Measurements from ENCODE around the gene GPER1.

Gene GPER1

GRCh38 chr7:1060315-1061072 lies 27.4 kb upstream of the GPER1 start:
- H3K27me3 ChIP-seq (replicated peaks; ENCODE audit: control insufficient read depth, insufficient read depth, low read length, poor library complexity, severe bottlenecking): no peaks in the 10 kb centered on the region
- no peak overlapping the region for H3K27ac ChIP-seq (ENCODE audit: insufficient read depth, low read length, poor library complexity, severe bottlenecking)
- H3K36me3 ChIP-seq (ENCODE audit: control insufficient read depth, insufficient read depth, low read length): peaks cover 5% of the 10 kb centered on the region
- H3K9me3 ChIP-seq (ENCODE audit: control insufficient read depth, low read length): no peaks in the 10 kb centered on the region
- DNase-seq: no peak
- H3K4me3 ChIP-seq (ENCODE audit: insufficient read depth, low read depth, low read length, poor library complexity, severe bottlenecking): no peak overlapping the region
- peaks cover 17% of the 10 kb centered on the region for H3K4me1 ChIP-seq (ENCODE audit: control insufficient read depth, insufficient read depth, low read length, poor library complexity, severe bottlenecking)

GRCh38 chr7:1061180-1061579 lies 26.7 kb upstream of the GPER1 start:
- Histone ChIP-seq H3K4me3 (ENCODE audit: insufficient read depth, low read depth, low read length, poor library complexity, severe bottlenecking) (no peak overlapping the region), H3K4me1 (ENCODE audit: control insufficient read depth, insufficient read depth, low read length, poor library complexity, severe bottlenecking) (peaks cover 18% of the 10 kb centered on the region), H3K36me3 (ENCODE audit: control insufficient read depth, insufficient read depth, low read length) (peaks cover 5% of the 10 kb centered on the region), H3K27me3 (replicated peaks; ENCODE audit: control insufficient read depth, insufficient read depth, low read length, poor library complexity, severe bottlenecking) (no peaks in the 10 kb centered on the region), H3K27ac (ENCODE audit: insufficient read depth, low read length, poor library complexity, severe bottlenecking) (no peak overlapping the region), H3K9me3 (ENCODE audit: control insufficient read depth, low read length) (no peaks in the 10 kb centered on the region)
- DNase-seq: no peak

GRCh38 chr7:1062296-1063294 lies 25.3 kb upstream of the GPER1 start:
- no peak for DNase-seq
- no peaks in the 10 kb centered on the region for H3K27me3 ChIP-seq (replicated peaks; ENCODE audit: control insufficient read depth, insufficient read depth, low read length, poor library complexity, severe bottlenecking)
- H3K4me1 ChIP-seq (ENCODE audit: control insufficient read depth, insufficient read depth, low read length, poor library complexity, severe bottlenecking): peaks cover 18% of the 10 kb centered on the region
- H3K9me3 ChIP-seq (ENCODE audit: control insufficient read depth, low read length): no peaks in the 10 kb centered on the region
- H3K4me3 ChIP-seq (ENCODE audit: insufficient read depth, low read depth, low read length, poor library complexity, severe bottlenecking): no peak overlapping the region
- H3K27ac ChIP-seq (ENCODE audit: insufficient read depth, low read length, poor library complexity, severe bottlenecking): no peak overlapping the region
- H3K36me3 ChIP-seq (ENCODE audit: control insufficient read depth, insufficient read depth, low read length): peaks cover 5% of the 10 kb centered on the region

GRCh38 chr7:1063361-1063760 lies 24.6 kb upstream of the GPER1 start:
- no peak overlapping the region for H3K4me3 ChIP-seq (ENCODE audit: insufficient read depth, low read depth, low read length, poor library complexity, severe bottlenecking)
- no peak overlapping the region for H3K27ac ChIP-seq (ENCODE audit: insufficient read depth, low read length, poor library complexity, severe bottlenecking)
- H3K9me3 ChIP-seq (ENCODE audit: control insufficient read depth, low read length): no peaks in the 10 kb centered on the region
- peaks cover 18% of the 10 kb centered on the region for H3K4me1 ChIP-seq (ENCODE audit: control insufficient read depth, insufficient read depth, low read length, poor library complexity, severe bottlenecking)
- DNase-seq: no peak
- peaks cover under 1% of the 10 kb centered on the region for H3K36me3 ChIP-seq (ENCODE audit: control insufficient read depth, insufficient read depth, low read length)
- no peaks in the 10 kb centered on the region for H3K27me3 ChIP-seq (replicated peaks; ENCODE audit: control insufficient read depth, insufficient read depth, low read length, poor library complexity, severe bottlenecking)

GRCh38 chr7:1064581-1064980 lies 23.3 kb upstream of the GPER1 start:
- H3K4me3 ChIP-seq (ENCODE audit: insufficient read depth, low read depth, low read length, poor library complexity, severe bottlenecking): no peak overlapping the region
- no peak for DNase-seq
- peaks cover 10% of the 10 kb centered on the region for H3K4me1 ChIP-seq (ENCODE audit: control insufficient read depth, insufficient read depth, low read length, poor library complexity, severe bottlenecking)
- no peaks in the 10 kb centered on the region for H3K27me3 ChIP-seq (replicated peaks; ENCODE audit: control insufficient read depth, insufficient read depth, low read length, poor library complexity, severe bottlenecking)
- H3K36me3 ChIP-seq (ENCODE audit: control insufficient read depth, insufficient read depth, low read length): no peaks in the 10 kb centered on the region
- H3K27ac ChIP-seq (ENCODE audit: insufficient read depth, low read length, poor library complexity, severe bottlenecking): no peak overlapping the region
- H3K9me3 ChIP-seq (ENCODE audit: control insufficient read depth, low read length): no peaks in the 10 kb centered on the region

GRCh38 chr7:1065263-1065584 lies 22.7 kb upstream of the GPER1 start:
- peak overlapping the region; percentile 22 for H3K4me3 ChIP-seq (ENCODE audit: insufficient read depth, low read depth, low read length, poor library complexity, severe bottlenecking)
- no peaks in the 10 kb centered on the region for H3K36me3 ChIP-seq (ENCODE audit: control insufficient read depth, insufficient read depth, low read length)
- no peaks in the 10 kb centered on the region for H3K9me3 ChIP-seq (ENCODE audit: control insufficient read depth, low read length)
- H3K27ac ChIP-seq (ENCODE audit: insufficient read depth, low read length, poor library complexity, severe bottlenecking): no peak overlapping the region
- H3K4me1 ChIP-seq (ENCODE audit: control insufficient read depth, insufficient read depth, low read length, poor library complexity, severe bottlenecking): peaks cover 10% of the 10 kb centered on the region
- no peaks in the 10 kb centered on the region for H3K27me3 ChIP-seq (replicated peaks; ENCODE audit: control insufficient read depth, insufficient read depth, low read length, poor library complexity, severe bottlenecking)
- no peak for DNase-seq

GRCh38 chr7:1065585-1066241 lies 22.2 kb upstream of the GPER1 start:
- no peaks in the 10 kb centered on the region for H3K9me3 ChIP-seq (ENCODE audit: control insufficient read depth, low read length)
- no peaks in the 10 kb centered on the region for H3K27me3 ChIP-seq (replicated peaks; ENCODE audit: control insufficient read depth, insufficient read depth, low read length, poor library complexity, severe bottlenecking)
- peak; percentile 67 to 78 (median 70) for DNase-seq
- H3K4me1 ChIP-seq (ENCODE audit: control insufficient read depth, insufficient read depth, low read length, poor library complexity, severe bottlenecking): peaks cover 10% of the 10 kb centered on the region
- no peaks in the 10 kb centered on the region for H3K36me3 ChIP-seq (ENCODE audit: control insufficient read depth, insufficient read depth, low read length)
- H3K27ac ChIP-seq (ENCODE audit: insufficient read depth, low read length, poor library complexity, severe bottlenecking): no peak overlapping the region
- H3K4me3 ChIP-seq (ENCODE audit: insufficient read depth, low read depth, low read length, poor library complexity, severe bottlenecking): peak overlapping the region; percentile 22

- H3K9me3 ChIP-seq (ENCODE audit: control insufficient read depth, low read length): no peaks in the 10 kb centered on the region
- no peak overlapping the region for H3K27ac ChIP-seq (ENCODE audit: insufficient read depth, low read length, poor library complexity, severe bottlenecking)
- H3K36me3 ChIP-seq (ENCODE audit: control insufficient read depth, insufficient read depth, low read length): no peaks in the 10 kb centered on the region
- H3K4me3 ChIP-seq (ENCODE audit: insufficient read depth, low read depth, low read length, poor library complexity, severe bottlenecking): no peak overlapping the region
- H3K4me1 ChIP-seq (ENCODE audit: control insufficient read depth, insufficient read depth, low read length, poor library complexity, severe bottlenecking): peaks cover 10% of the 10 kb centered on the region
- no peak for DNase-seq
- H3K27me3 ChIP-seq (replicated peaks; ENCODE audit: control insufficient read depth, insufficient read depth, low read length, poor library complexity, severe bottlenecking): no peaks in the 10 kb centered on the region
These were observed 21.7 kb upstream of the GPER1 start for GRCh38 chr7:1066242-1066588.

- Histone ChIP-seq H3K4me1 (ENCODE audit: control insufficient read depth, insufficient read depth, low read length, poor library complexity, severe bottlenecking) (peaks cover 10% of the 10 kb centered on the region), H3K36me3 (ENCODE audit: control insufficient read depth, insufficient read depth, low read length) (no peaks in the 10 kb centered on the region), H3K9me3 (ENCODE audit: control insufficient read depth, low read length) (no peaks in the 10 kb centered on the region), H3K27ac (ENCODE audit: insufficient read depth, low read length, poor library complexity, severe bottlenecking) (no peak overlapping the region), H3K4me3 (ENCODE audit: insufficient read depth, low read depth, low read length, poor library complexity, severe bottlenecking) (no peak overlapping the region), H3K27me3 (replicated peaks; ENCODE audit: control insufficient read depth, insufficient read depth, low read length, poor library complexity, severe bottlenecking) (no peaks in the 10 kb centered on the region)
- no peak for DNase-seq
These were observed 19.9 kb upstream of the GPER1 start for GRCh38 chr7:1068013-1068412.

GRCh38 chr7:1068619-1069018 lies 19.3 kb upstream of the GPER1 start:
- Histone ChIP-seq H3K4me3 (ENCODE audit: insufficient read depth, low read depth, low read length, poor library complexity, severe bottlenecking) (no peak overlapping the region), H3K27me3 (replicated peaks; ENCODE audit: control insufficient read depth, insufficient read depth, low read length, poor library complexity, severe bottlenecking) (no peaks in the 10 kb centered on the region), H3K4me1 (ENCODE audit: control insufficient read depth, insufficient read depth, low read length, poor library complexity, severe bottlenecking) (peaks cover 10% of the 10 kb centered on the region), H3K36me3 (ENCODE audit: control insufficient read depth, insufficient read depth, low read length) (no peaks in the 10 kb centered on the region), H3K9me3 (ENCODE audit: control insufficient read depth, low read length) (no peaks in the 10 kb centered on the region), H3K27ac (ENCODE audit: insufficient read depth, low read length, poor library complexity, severe bottlenecking) (no peak overlapping the region)
- no peak for DNase-seq
